ENCODE data around the gene ADAP1. TPM values are rescaled to one million over a fixed set of nuclear protein-coding genes. Genes with fewer than 3 reads are reported as not detected.

Gene ADAP1
- total RNA-seq, 6 experiments from 2014 or later: 1.4 to 4.2 (median 2.7) TPM

DNA sequence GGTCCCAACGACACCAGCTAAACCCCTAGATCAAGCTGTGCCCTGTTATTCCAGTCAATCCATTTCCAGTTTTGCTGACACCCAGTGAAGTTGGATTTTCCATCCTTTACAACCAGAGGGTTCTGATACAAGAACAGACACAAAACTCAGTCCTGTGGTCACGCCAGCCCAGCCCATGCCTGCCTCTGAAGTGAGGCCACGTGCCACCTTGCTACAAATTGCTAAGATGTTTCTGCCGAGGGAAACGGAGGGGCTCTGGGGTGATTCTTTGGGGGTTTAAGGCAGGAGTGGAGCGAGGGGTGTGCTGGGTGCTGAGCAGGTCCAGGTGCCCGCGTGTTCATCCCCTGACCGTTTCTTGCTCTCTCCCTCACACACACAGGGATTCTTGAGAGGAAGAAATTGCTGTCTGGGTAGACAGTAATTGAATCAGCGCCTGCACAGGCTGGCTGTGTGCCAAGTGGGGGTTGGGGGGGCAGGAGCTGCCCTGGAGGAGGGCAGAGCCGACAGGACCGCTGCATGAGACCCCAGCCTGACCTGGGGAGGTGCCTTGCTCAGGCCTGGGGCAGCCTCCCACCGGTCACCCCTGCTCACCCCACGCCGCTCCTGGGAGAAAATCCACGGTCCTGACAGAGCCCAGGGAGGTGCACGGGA, 38.1 kb downstream of the ADAP1 start:
- Histone ChIP-seq H3K4me3 (no peak overlapping the region), H3K27me3 (no peaks in the 10 kb centered on the region), H3K9me3 (no peaks in the 10 kb centered on the region), H3K27ac (no peak overlapping the region), H3K36me3 (no peaks in the 10 kb centered on the region), H3K4me1 (no peaks in the 10 kb centered on the region)
- peak in 1 of 3 donors; percentile 36 for DNase-seq
- no peak for TF ChIP-seq POLR2A (IDR thresholded peaks at IDR 0.05)
- TF ChIP-seq, protein P1, sequence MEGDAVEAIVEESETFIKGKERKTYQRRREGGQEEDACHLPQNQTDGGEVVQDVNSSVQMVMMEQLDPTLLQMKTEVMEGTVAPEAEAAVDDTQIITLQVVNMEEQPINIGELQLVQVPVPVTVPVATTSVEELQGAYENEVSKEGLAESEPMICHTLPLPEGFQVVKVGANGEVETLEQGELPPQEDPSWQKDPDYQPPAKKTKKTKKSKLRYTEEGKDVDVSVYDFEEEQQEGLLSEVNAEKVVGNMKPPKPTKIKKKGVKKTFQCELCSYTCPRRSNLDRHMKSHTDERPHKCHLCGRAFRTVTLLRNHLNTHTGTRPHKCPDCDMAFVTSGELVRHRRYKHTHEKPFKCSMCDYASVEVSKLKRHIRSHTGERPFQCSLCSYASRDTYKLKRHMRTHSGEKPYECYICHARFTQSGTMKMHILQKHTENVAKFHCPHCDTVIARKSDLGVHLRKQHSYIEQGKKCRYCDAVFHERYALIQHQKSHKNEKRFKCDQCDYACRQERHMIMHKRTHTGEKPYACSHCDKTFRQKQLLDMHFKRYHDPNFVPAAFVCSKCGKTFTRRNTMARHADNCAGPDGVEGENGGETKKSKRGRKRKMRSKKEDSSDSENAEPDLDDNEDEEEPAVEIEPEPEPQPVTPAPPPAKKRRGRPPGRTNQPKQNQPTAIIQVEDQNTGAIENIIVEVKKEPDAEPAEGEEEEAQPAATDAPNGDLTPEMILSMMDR (IDR thresholded peaks at IDR 0.05): no peak
- no peak for ATAC-seq
- intact Hi-C loops (cut with DNase I): no loop called here
- WGBS (ENCODE audit: insufficient coverage, low coverage, low lambda C conversion rate, missing lambda C conversion rate): 30% methylated on average over 2 of the region's 17 CpGs

DNA sequence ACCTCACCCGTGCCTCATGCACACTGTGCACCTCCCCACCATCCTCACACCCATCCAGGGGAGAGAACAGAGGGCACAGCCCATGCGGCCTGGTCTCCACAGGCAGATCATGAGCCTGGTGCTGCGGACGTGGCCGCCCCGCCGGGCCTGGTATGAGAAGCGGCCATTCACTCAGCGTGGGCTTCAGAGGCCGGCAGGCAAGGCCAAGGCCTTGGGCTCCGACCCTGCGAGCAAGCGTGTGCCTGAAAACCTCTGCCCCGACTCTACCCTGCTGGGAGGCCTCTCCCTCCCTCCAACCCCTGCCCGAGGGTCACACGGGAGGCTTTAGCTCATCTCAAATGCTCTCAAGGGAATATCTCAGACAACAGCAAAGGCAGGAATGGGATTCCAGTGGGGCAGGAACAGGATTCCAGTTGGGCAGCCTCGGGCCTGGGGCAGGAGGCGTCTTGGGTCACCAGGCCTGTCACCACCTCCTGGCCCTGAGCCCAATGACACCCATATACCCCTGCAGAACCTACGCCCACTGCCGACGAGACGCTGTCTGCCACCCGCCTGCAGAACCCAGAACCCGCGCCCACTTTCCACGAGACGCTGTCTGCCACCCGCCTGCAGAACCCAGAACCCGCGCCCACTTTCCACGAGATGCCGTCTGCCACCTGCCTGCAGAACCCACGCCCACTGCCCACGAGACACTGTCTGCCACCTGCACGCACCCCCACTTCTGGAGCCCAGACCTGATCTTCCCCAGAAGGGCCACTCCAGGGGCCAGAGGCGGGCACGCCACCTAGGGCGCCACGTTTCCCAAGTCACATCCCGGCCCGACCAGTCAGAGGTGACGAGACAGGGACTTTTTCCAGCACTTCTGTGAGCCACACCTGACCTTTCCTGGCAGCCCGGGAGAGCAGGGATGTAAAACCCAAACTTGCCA, 38.9 kb downstream of the ADAP1 start:
- no peak for ATAC-seq

DNA sequence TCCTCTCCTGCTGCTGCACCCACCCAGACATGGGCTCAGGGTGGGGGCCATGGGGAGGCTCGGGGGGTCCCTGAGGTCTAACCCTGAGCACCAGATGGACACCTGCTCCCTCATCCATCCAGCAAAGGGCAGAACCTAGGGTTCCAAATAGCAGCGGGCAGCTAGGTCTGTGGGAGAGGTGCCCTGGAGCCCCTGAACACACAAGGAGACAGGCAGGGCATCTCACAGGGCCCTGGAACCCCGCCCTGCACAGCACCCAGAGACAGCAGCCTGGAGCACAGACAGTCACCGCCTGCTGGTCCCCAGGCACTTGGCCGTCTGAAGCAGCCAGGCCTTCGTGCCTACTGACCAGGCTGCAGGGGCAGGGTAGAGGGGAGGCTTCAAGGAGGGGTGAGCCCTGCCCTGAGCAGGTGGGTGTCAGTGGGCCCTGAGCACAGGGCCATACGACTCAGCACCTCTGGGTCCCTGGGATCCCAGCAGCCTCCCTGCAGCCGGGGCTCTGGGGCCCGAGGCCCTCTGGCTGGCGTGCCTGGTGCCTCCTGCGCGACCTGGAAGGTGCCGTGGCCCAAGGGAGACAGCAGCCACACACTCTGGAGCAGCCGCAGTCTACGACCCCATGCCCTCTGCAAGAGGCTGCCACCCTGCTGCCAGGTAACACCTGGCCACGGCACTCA, 39.8 kb downstream of the ADAP1 start:
- Histone ChIP-seq H3K4me3 (no peak overlapping the region), H3K27ac (no peak overlapping the region), H3K9me3 (no peaks in the 10 kb centered on the region), H3K27me3 (no peaks in the 10 kb centered on the region), H3K36me3 (no peaks in the 10 kb centered on the region), H3K4me1 (no peaks in the 10 kb centered on the region)
- ATAC-seq: no peak
- intact Hi-C loops (cut with DNase I): no loop called here
- WGBS (ENCODE audit: insufficient coverage, low coverage, low lambda C conversion rate, missing lambda C conversion rate): no CpG with 5 or more reads among the region's 16 CpGs
- no peak for DNase-seq
- TF ChIP-seq, protein P1 (IDR thresholded peaks at IDR 0.05): no peak
- no peak for TF ChIP-seq POLR2A (IDR thresholded peaks at IDR 0.05)

More for the DNA sequence above, 38.9 kb downstream of the ADAP1 start:
- Histone ChIP-seq H3K4me1 (no peaks in the 10 kb centered on the region), H3K27ac (no peak overlapping the region), H3K4me3 (no peak overlapping the region), H3K9me3 (no peaks in the 10 kb centered on the region), H3K27me3 (no peaks in the 10 kb centered on the region), H3K36me3 (no peaks in the 10 kb centered on the region)
- DNase-seq: peak in 1 of 3 donors; percentile 13
- intact Hi-C loops (cut with DNase I): no loop called here
- 83% methylated on average over 1 of the region's 43 CpGs for whole genome bisulfite sequencing (ENCODE audit: insufficient coverage, low coverage, low lambda C conversion rate, missing lambda C conversion rate)
- TF ChIP-seq, protein P1 (IDR thresholded peaks at IDR 0.05): no peak
- no peak for TF ChIP-seq POLR2A (IDR thresholded peaks at IDR 0.05)

DNA sequence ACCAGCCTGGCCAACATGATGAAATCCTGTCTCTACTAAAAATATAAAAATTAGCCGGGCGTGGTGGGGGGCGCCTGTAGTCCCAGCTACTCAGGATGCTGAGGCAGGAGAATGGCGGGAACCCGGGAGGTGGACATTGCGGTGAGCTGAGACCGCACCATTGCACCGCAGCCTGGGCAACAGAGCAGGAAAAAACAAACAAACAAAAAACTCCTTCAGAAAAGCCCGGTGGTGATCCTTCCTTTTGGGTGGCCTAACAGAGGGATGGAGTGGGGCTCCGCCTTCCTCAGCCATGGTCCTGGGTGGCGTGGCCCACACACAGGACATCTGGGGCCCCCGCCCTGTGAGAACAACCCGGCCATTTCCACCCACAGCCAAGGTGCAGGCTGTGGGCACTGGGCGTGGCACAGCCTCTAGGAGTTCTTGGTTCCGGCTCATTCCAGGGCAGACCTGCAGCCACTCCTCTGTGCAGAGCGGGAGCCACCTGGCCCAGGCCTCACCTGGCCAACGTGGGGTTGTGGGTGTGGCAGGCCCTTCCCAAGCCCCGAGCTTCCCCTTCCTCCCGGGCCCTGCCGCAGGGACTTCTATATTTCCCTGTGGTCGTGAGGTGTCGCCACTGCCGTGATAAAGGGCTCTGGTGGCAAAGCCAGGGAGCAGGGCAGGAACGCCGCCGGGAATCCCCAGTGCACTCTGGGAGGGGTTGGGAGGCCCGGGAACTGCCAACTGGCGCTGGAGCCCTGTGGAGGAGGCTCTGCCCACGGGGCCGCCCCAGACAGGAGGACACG, 40.6 kb downstream of the ADAP1 start:
- no peak overlapping the region for H3K4me3 ChIP-seq
- ATAC-seq (peak in 1 of 4 donors; percentile 10), DNase-seq (no peak)
- no peaks in the 10 kb centered on the region for H3K4me1 ChIP-seq
- no peaks in the 10 kb centered on the region for H3K36me3 ChIP-seq
- WGBS (ENCODE audit: insufficient coverage, low coverage, low lambda C conversion rate, missing lambda C conversion rate): 68% methylated on average over 9 of the region's 31 CpGs
- TF ChIP-seq POLR2A (IDR thresholded peaks at IDR 0.05): no peak
- TF ChIP-seq, protein P1 (IDR thresholded peaks at IDR 0.05): no peak
- intact Hi-C loops (cut with DNase I): no loop called here
- H3K9me3 ChIP-seq: no peaks in the 10 kb centered on the region
- H3K27me3 ChIP-seq: no peaks in the 10 kb centered on the region
- H3K27ac ChIP-seq: no peak overlapping the region
